ENCODE results near the gene ITGA3. TPM values are rescaled to one million over a fixed set of nuclear protein-coding genes. Genes with fewer than 3 reads are reported as not detected.

Gene ITGA3
- total RNA-seq, 1 donor from 2014 or later: 17.0 TPM

DNA sequence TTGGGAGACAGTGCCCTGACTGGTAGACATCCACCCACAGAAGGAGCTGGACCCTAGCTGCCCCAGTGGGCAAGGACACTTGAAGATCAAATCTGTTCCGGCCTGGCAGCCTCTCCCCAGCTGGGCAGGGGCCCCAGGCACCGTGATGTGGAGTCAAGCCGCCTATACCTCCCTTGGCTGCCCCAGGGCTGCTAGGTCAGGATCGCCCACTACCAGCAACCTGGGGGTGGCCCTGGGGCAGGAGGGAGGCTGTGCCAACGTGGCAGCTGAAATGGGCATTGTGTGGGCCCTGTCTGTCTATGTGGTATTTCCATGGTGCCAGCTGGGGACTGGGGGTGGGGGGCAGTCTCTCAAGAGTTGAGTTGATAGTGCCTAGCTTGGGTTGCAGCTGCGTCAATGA, 40.2 kb downstream of the ITGA3 start:
- no peaks in the 10 kb centered on the region for H3K27me3 ChIP-seq (ENCODE audit: low read depth)
- intact Hi-C loops (cut with micrococcal nuclease): loop anchor here (10.0 kb wide), 1 partner anchor 69 kb away; the partner anchor contains the start of gene SGCA
- peaks cover 70% of the 10 kb centered on the region for H3K4me1 ChIP-seq
- peak overlapping the region; percentile 99 for H3K4me3 ChIP-seq
- no peak for DNase-seq
- H3K36me3 ChIP-seq: peaks cover 37% of the 10 kb centered on the region
- TF ChIP-seq, protein P1, sequence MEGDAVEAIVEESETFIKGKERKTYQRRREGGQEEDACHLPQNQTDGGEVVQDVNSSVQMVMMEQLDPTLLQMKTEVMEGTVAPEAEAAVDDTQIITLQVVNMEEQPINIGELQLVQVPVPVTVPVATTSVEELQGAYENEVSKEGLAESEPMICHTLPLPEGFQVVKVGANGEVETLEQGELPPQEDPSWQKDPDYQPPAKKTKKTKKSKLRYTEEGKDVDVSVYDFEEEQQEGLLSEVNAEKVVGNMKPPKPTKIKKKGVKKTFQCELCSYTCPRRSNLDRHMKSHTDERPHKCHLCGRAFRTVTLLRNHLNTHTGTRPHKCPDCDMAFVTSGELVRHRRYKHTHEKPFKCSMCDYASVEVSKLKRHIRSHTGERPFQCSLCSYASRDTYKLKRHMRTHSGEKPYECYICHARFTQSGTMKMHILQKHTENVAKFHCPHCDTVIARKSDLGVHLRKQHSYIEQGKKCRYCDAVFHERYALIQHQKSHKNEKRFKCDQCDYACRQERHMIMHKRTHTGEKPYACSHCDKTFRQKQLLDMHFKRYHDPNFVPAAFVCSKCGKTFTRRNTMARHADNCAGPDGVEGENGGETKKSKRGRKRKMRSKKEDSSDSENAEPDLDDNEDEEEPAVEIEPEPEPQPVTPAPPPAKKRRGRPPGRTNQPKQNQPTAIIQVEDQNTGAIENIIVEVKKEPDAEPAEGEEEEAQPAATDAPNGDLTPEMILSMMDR (IDR thresholded peaks at IDR 0.05; ENCODE audit: borderline replicate concordance): no peak
- peak overlapping the region; percentile 97 for H3K27ac ChIP-seq (replicated peaks)
- no peaks in the 10 kb centered on the region for H3K9me3 ChIP-seq (replicated peaks)

DNA sequence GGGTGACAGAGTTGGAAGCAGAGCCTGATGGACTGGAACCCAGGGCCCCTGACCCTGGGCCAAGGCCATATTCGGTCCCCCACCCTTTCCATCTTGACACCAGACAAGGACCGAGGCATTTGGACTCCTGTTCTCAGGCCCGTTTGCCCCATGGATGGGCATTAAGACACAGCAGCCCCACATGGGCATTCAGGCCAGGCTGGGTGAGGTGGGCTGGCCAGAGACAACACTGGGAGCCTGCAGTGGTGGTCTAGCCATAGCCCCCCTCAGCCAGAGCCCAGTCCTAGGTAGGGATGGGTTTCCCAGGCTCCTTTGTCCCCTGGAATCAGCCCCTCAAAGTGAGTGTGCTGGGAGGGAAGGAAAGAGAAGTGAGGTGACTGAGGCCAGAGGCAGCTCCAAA, 40.8 kb downstream of the ITGA3 start:
- no peaks in the 10 kb centered on the region for H3K9me3 ChIP-seq (replicated peaks)
- peak overlapping the region; percentile 99 for H3K4me3 ChIP-seq
- no peaks in the 10 kb centered on the region for H3K27me3 ChIP-seq (ENCODE audit: low read depth)
- intact Hi-C loops (cut with micrococcal nuclease): loop anchor here (10.0 kb wide), 1 partner anchor 68 kb away; the partner anchor contains the start of gene SGCA
- H3K27ac ChIP-seq (replicated peaks): peak overlapping the region; percentile 97
- TF ChIP-seq, protein P1 (IDR thresholded peaks at IDR 0.05; ENCODE audit: borderline replicate concordance): no peak
- no peak for DNase-seq
- peaks cover 74% of the 10 kb centered on the region for H3K4me1 ChIP-seq
- peaks cover 40% of the 10 kb centered on the region for H3K36me3 ChIP-seq

DNA sequence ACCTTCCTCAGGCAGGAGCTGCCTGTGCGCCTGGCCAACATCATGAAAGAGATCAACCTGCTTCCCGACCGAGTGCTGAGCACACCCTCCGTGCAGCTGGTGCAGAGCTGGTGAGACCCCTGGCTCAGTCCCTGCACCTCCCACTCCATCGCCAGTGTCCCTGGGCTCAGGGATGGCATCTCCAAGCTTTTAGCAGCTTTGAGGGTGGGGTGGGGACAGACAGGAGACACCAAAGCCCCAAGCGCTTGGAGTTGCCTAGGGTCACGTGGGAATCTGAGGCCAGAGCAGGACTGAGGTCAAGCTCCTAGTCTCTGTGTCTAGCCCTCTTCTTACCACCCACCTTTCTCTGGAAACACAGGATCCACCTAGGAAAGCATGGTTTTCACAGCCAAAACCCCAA, 41.5 kb downstream of the ITGA3 start:
- no peaks in the 10 kb centered on the region for H3K27me3 ChIP-seq (ENCODE audit: low read depth)
- no peaks in the 10 kb centered on the region for H3K9me3 ChIP-seq (replicated peaks)
- intact Hi-C loops (cut with micrococcal nuclease): loop anchor here (10.0 kb wide), 1 partner anchor 67 kb away; the partner anchor contains the start of gene SGCA
- H3K4me1 ChIP-seq: peaks cover 77% of the 10 kb centered on the region
- no peak for DNase-seq
- H3K27ac ChIP-seq (replicated peaks): peak overlapping the region; percentile 97
- peak overlapping the region; percentile 99 for H3K4me3 ChIP-seq
- H3K36me3 ChIP-seq: peaks cover 40% of the 10 kb centered on the region
- TF ChIP-seq, protein P1 (IDR thresholded peaks at IDR 0.05; ENCODE audit: borderline replicate concordance): no peak

DNA sequence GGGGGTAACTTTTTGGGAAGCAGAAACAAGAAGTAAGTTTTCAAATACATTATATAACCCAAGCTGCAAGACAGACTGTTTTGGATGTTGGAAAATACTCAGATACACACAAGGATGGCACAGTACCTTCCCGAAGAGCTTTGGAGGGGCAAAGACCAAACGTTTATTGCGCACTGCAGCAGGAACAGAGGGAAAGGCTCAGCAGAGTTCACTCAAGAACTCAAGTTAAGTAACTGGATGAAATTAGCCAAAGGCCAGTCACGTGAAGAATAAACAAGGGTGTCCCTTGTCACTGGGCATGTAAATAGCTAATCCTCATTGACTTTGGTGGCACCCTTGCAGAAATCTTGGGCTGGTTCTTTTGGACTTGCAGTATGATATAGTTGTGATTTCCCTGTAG, 42.0 kb downstream of the ITGA3 start:
- no peak overlapping the region for H3K4me3 ChIP-seq
- no peaks in the 10 kb centered on the region for H3K27me3 ChIP-seq (ENCODE audit: low read depth)
- H3K4me1 ChIP-seq: peaks cover 82% of the 10 kb centered on the region
- peaks cover 40% of the 10 kb centered on the region for H3K36me3 ChIP-seq
- no peak for DNase-seq
- TF ChIP-seq, protein P1 (IDR thresholded peaks at IDR 0.05; ENCODE audit: borderline replicate concordance): no peak
- no peaks in the 10 kb centered on the region for H3K9me3 ChIP-seq (replicated peaks)
- H3K27ac ChIP-seq (replicated peaks): peak overlapping the region; percentile 97
- intact Hi-C loops (cut with micrococcal nuclease): loop anchor here (10.0 kb wide), 1 partner anchor 67 kb away; the partner anchor contains the start of gene SGCA

DNA sequence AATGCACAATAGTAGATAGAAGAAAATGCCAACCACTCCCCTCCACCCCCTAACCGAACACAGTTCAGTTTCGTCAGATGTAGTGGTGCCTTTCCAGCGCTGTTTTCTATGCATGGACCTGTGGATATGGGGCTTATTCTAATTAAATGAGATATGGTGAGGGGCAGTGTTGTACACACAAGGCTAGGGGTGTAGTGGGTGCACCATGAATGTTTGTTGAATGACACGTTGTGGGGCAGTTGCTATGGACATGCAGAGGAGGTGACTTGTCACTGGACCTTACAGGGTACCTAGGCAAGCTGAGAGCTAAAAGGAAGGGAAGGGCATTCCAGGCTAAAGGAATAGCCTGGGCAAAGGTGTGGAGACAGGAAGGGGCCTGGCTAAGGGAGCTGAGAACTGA, 42.7 kb downstream of the ITGA3 start:
- peaks cover 89% of the 10 kb centered on the region for H3K4me1 ChIP-seq
- no peak overlapping the region for H3K4me3 ChIP-seq
- peak overlapping the region; percentile 97 for H3K27ac ChIP-seq (replicated peaks)
- no peaks in the 10 kb centered on the region for H3K27me3 ChIP-seq (ENCODE audit: low read depth)
- peaks cover 40% of the 10 kb centered on the region for H3K36me3 ChIP-seq
- intact Hi-C loops (cut with micrococcal nuclease): loop anchor here (10.0 kb wide), 1 partner anchor 66 kb away; the partner anchor contains the start of gene SGCA
- no peak for DNase-seq
- no peaks in the 10 kb centered on the region for H3K9me3 ChIP-seq (replicated peaks)
- TF ChIP-seq, protein P1 (IDR thresholded peaks at IDR 0.05; ENCODE audit: borderline replicate concordance): no peak

Data from left ventricle myocardium inferior (tissue), 1 donor.